Tibial nerve (tissue), 4 donors: ENCODE data around the gene CIAPIN1. TPM values are rescaled to one million over a fixed set of nuclear protein-coding genes. Genes with fewer than 3 reads are reported as not detected.
"Not testable (repeated sequence)": the region's sequence is repeated elsewhere in the genome, so short reads cannot be mapped to it uniquely, and the experiment has no call there.

Experiments
- DNase-seq, 2 donors: peaks; one replicate each; pipeline ENCODE4 v3.0.0-alpha.2; 2019; ENCODE audit warnings: low spot score in 2 of 2
- H3K27ac ChIP-seq, 4 donors: fragments of 200-600 bp; sonication (generic) in 3 of 4; one replicate each; pipeline ENCODE4 v1.5.1; 2017 to 2019; ENCODE audit warnings: mild to moderate bottlenecking in 1 of 4
- H3K27me3 ChIP-seq, 2 donors: fragments of 200-600 bp; sonication (generic) in 1 of 2; one replicate each; pipeline versions ENCODE4 v1.5.1 to v1.6.0; 2017 to 2019
- H3K36me3 ChIP-seq, 3 donors: fragments of 200-600 bp; sonication (generic); one replicate each; pipeline ENCODE4 v1.5.1; 2018 to 2019
- H3K4me1 ChIP-seq, 4 donors: fragments of 200-600 bp; sonication (generic) in 3 of 4; one replicate each; pipeline ENCODE4 v1.5.1; 2017 to 2019
- H3K4me3 ChIP-seq, 4 donors: fragments of 200-600 bp; sonication (generic) in 3 of 4; one replicate each; pipeline ENCODE4 v1.5.1; 2017 to 2019; ENCODE audit warnings: mild to moderate bottlenecking in 1 of 4, moderate library complexity in 1 of 4
- H3K9me3 ChIP-seq, 4 donors: fragments of 200-600 bp; sonication (generic) in 3 of 4; one replicate each; pipeline ENCODE4 v1.5.1; 2017 to 2019
- EP300 ChIP-seq, 2 donors: sonication (generic); formaldehyde crosslinking; IDR thresholded peaks; one replicate each; pipeline ENCODE4 v1.6.1; 2017; ENCODE audit warnings: antibody characterized with exemption in 2 of 2, mild to moderate bottlenecking in 1 of 2
- POLR2A ChIP-seq, 2 donors: fragments of 450-650 bp; IDR thresholded peaks; one replicate each; pipeline ENCODE4 v1.6.1; 2017; ENCODE audit warnings: antibody characterized with exemption in 2 of 2, mild to moderate bottlenecking in 2 of 2, moderate library complexity in 2 of 2
- WGBS, 2 donors: methylation state at CpG; one replicate each; pipeline ENCODE4 v1.1.5; 2018; 5-methylcytosine and 5-hydroxymethylcytosine counted together
- total RNA-seq, 4 donors: library from RNA; depleted of rRNA; stranded (reverse); fragments of >200 nt; gene quantifications; one replicate each; pipeline ENCODE4 v1.1.0, GENCODE V29; 2016
- TF ChIP-seq, protein P1 (sequence below), 5 experiments: fragments of 200-600 bp in 3 of 5; fragments of 450-650 bp in 2 of 5; sonication (generic) in 3 of 5; IDR thresholded peaks; one replicate each; pipeline ENCODE4 v1.5.1; 2016 to 2019; ENCODE audit warnings: antibody characterized with exemption in 5 of 5, mild to moderate bottlenecking in 3 of 5, moderate library complexity in 2 of 5

Gene CIAPIN1
- total RNA-seq, 4 donors from 2014 or later, result 23.4 to 26.7 (median 25.7) TPM

DNA sequence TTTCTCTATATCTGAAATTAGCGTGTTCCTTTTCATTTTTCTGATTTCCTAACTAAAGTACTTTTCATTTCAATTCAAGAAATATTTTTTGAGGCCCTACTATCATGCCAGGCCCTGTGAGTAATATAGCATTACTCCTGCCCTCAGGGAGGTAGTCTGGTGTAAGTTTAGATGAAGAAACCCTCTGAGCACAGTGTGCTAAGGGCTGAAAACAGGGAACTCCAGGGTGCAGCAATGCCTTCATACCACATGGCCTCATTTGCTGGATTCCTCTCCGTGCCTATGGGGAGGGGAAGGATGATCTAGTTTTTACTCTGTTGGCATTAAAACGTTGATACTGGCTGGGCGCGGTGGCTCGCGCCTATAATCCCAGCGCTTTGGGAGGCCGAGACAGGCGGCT, 4.8 kb upstream of the CIAPIN1 start:
- no peak overlapping the region for H3K27ac ChIP-seq
- peaks cover 3 to 62% (median 35%) of the 10 kb centered on the region in 3 donors for H3K36me3 ChIP-seq
- H3K4me3 ChIP-seq, result no peak overlapping the region
- no peaks in the 10 kb centered on the region for H3K27me3 ChIP-seq
- no peak for TF ChIP-seq EP300 (IDR thresholded peaks at IDR 0.05)
- TF ChIP-seq, protein P1, sequence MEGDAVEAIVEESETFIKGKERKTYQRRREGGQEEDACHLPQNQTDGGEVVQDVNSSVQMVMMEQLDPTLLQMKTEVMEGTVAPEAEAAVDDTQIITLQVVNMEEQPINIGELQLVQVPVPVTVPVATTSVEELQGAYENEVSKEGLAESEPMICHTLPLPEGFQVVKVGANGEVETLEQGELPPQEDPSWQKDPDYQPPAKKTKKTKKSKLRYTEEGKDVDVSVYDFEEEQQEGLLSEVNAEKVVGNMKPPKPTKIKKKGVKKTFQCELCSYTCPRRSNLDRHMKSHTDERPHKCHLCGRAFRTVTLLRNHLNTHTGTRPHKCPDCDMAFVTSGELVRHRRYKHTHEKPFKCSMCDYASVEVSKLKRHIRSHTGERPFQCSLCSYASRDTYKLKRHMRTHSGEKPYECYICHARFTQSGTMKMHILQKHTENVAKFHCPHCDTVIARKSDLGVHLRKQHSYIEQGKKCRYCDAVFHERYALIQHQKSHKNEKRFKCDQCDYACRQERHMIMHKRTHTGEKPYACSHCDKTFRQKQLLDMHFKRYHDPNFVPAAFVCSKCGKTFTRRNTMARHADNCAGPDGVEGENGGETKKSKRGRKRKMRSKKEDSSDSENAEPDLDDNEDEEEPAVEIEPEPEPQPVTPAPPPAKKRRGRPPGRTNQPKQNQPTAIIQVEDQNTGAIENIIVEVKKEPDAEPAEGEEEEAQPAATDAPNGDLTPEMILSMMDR (IDR thresholded peaks at IDR 0.05), result no peak
- TF ChIP-seq POLR2A (IDR thresholded peaks at IDR 0.05), result no peak
- peaks cover 0 to 11% (median 2%) of the 10 kb centered on the region in 4 donors for H3K4me1 ChIP-seq
- 94% methylated on average over 10 of the region's 10 CpGs for WGBS, 2 donors
- H3K9me3 ChIP-seq, result no peaks in the 10 kb centered on the region
- DNase-seq, result no peak

DNA sequence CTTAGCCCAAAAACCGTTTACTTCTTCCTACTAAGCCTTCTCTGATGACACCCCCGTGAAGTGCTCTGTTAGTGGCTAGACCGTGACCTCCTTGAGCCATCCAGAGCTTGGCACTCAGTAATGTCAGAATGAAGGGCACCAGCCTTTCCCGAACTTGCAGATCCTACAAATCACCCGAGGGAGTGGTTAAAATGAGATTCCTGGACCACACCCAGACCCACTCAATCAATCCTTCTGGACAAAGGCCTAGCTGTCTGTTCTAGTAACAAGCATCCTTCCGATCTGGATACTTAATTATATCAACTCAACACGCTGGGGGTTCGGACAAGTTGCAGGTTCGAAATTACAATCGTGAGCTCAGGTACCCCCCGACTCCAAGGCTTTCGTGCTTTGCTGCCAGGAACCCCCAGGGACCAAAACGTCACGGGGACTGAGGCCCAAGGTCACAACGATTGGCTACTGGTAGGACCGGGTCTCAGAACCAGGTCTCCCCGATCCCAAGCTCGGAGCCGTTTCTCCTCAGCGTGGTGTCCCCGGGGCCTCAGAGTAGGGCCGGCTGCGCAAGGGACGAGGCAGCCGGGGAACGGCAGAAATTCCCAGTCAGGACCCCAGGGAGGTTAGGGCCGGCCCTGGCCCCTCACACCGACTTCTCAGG, 527 bp downstream of the CIAPIN1 start:
- peak overlapping the region; percentile 79 to 99 (median 96) for H3K4me3 ChIP-seq
- DNase-seq, result peak in 1 of 2 donors; percentile 17
- WGBS, 2 donors, result 1 to 3% methylated on average over 21 to 28 of the region's 28 CpGs

DNA sequence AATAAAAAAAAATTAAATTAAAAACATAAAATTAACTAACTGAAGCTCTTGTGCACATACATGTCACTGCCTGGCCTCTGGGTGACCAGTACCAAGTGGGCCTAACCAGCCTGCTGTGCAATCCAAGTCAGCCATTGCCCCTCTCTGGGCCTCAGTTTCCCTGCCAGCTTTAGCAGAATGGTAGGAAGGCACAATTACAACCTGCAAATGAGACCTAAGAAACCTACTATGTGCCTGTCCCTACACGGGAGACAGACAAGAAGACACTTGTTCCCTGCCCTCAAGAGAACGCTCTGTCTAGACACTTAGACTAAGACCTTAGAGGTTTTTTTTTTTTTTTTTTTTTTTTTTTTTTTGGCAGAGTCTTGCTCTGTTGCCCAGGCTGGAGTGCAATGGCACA, 1.7 kb downstream of the CIAPIN1 start:
- no peak for DNase-seq
- Histone ChIP-seq H3K36me3 (peaks cover 0 to 3% (median 3%) of the 10 kb centered on the region in 3 donors), H3K4me3 (no peak overlapping the region), H3K27ac (no peak overlapping the region), H3K27me3 (no peaks in the 10 kb centered on the region), H3K9me3 (peaks cover 0 to 1% (median 0%) of the 10 kb centered on the region in 4 donors), H3K4me1 (peaks cover 0 to 30% (median 11%) of the 10 kb centered on the region in 4 donors)
- TF ChIP-seq, protein P1 (IDR thresholded peaks at IDR 0.05), result no peak
- TF ChIP-seq EP300 (IDR thresholded peaks at IDR 0.05) (no peak), POLR2A (IDR thresholded peaks at IDR 0.05) (no peak)
- 91 to 92% methylated on average over 2 of the region's 2 CpGs for WGBS, 2 donors

More for the DNA sequence above, 527 bp downstream of the CIAPIN1 start:
- peaks cover 0 to 10% (median 4%) of the 10 kb centered on the region in 3 donors for H3K36me3 ChIP-seq
- H3K27me3 ChIP-seq, result no peaks in the 10 kb centered on the region
- H3K4me1 ChIP-seq, result peaks cover 0 to 30% (median 11%) of the 10 kb centered on the region in 4 donors
- peak overlapping the region; percentile 77 to 93 (median 92) for H3K27ac ChIP-seq
- TF ChIP-seq POLR2A (IDR thresholded peaks at IDR 0.05) (no peak), EP300 (IDR thresholded peaks at IDR 0.05) (no peak)
- TF ChIP-seq, protein P1 (IDR thresholded peaks at IDR 0.05), result no peak
- H3K9me3 ChIP-seq, result no peaks in the 10 kb centered on the region

DNA sequence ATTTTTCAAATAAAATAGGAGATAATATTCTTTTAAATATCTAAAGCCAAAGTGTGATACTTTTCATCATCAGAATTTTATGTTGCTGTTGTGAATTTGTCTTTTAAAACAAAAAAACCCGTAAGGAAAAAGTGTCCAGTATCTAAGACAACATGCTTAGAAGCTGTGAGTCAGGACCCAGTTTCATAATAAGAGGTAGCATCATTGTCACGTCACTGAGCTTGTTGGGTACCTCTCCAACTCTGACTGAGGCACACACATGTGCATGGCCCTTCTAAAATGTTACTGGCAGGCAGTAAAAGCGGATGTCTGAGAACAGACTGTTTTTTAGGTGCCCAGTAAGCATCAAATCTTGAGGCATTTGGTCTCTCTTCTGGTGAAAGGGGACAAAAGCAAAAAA, 2.5 kb downstream of the CIAPIN1 start:
- H3K4me3 ChIP-seq, result no peak overlapping the region
- TF ChIP-seq POLR2A (IDR thresholded peaks at IDR 0.05), result no peak
- no peak for TF ChIP-seq EP300 (IDR thresholded peaks at IDR 0.05)
- TF ChIP-seq, protein P1 (IDR thresholded peaks at IDR 0.05), result no peak
- H3K9me3 ChIP-seq, result peaks cover 0 to 9% (median 0%) of the 10 kb centered on the region in 4 donors
- no peak for DNase-seq
- 81 to 86% methylated on average over 3 of the region's 3 CpGs for WGBS, 2 donors
- H3K36me3 ChIP-seq, result peaks cover 0 to 11% (median 9%) of the 10 kb centered on the region in 3 donors
- no peak overlapping the region for H3K27ac ChIP-seq
- H3K4me1 ChIP-seq, result peaks cover 0 to 30% (median 11%) of the 10 kb centered on the region in 4 donors
- H3K27me3 ChIP-seq, result no peaks in the 10 kb centered on the region

DNA sequence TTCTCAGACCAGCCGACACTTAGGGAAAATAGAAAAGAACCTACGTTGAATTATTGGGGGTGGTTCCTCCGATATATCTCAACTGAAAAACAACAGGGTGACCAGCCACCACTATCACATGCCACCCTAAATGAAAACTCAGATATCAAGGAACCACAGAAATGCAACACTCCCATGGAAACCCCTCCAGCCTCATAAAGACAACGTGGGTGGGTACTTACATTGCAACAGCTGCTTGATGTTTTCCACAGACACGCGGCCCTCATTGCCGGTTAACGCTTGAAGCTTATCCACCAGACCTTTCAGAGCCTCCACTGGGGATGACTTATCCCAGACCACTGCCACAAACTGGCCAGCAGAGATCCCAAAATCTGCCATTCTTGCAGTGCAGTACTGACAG, 6.6 kb downstream of the CIAPIN1 start:
- 93 to 96% methylated on average over 8 of the region's 8 CpGs for WGBS, 2 donors
- peaks cover 5 to 51% (median 14%) of the 10 kb centered on the region in 3 donors for H3K36me3 ChIP-seq
- DNase-seq, H3K4me3 ChIP-seq, H3K27ac ChIP-seq, H3K9me3 ChIP-seq, H3K27me3 ChIP-seq, H3K4me1 ChIP-seq: not testable (repeated sequence)

DNA sequence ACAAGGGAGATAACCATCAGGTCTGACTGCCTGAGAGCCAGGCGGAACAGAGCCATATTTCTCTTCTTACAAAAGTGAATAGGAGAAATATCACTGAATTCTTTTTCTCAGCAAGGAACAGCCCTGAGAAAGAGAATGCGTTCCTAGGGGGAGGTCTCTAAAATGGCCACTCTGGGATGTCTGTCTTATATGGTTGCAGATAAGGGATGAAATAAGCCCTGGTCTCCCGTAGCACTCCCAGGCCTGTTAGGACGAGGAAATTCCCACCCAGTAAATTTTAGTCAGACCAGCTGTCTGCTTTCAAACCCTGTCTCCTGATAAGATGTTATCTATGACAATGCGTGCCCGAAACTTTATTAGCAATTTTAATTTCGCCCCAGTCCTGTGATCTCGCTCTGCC, 7.2 kb downstream of the CIAPIN1 start:
- WGBS, 2 donors, result 97 to 98% methylated on average over 8 of the region's 8 CpGs
- peaks cover 5 to 57% (median 14%) of the 10 kb centered on the region in 3 donors for H3K36me3 ChIP-seq
- not testable (repeated sequence) for DNase-seq

More for the DNA sequence above, 7.2 kb downstream of the CIAPIN1 start:
- not testable (repeated sequence) for H3K4me1 ChIP-seq, H3K4me3 ChIP-seq, H3K27me3 ChIP-seq, H3K9me3 ChIP-seq, H3K27ac ChIP-seq
